Measurements from ENCODE around the gene ATE1.

The ATE1 gene

DNA sequence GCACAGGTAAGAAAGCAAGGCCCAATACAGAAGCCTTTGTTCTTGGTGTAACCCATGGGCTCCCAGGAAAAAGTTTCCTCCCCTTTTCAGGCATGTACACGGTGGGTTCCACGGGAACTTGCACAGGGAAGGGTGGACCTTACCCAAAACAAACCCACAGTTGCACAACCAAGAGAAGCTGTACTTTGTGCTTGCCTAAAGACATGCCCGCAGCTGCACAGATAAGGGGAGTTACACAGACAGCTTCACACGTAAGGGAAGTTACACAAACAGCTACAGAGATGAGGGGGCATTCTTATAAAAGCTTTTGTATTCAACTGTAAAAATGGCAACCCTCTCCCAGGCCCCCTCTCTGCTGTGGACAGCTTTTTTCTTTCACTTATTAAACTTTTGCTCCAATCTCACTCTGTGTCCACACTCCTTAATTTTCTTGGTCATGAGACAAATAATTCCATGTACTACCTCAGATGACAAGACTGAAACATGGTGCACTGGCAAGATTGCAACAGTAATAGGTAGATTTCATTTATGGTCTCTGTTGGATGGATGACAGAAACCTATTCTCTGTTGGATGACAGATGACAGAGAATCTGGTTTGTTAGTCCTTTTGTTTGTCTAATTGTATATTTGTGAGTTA is 72.9 kb downstream of the ATE1 start:
- no peak overlapping the region for H3K4me3 ChIP-seq (replicated peaks; ENCODE audit: low read depth, low read length)
- no peak for DNase-seq (ENCODE audit: extremely low read depth, low read depth)
- TF ChIP-seq, protein P1, sequence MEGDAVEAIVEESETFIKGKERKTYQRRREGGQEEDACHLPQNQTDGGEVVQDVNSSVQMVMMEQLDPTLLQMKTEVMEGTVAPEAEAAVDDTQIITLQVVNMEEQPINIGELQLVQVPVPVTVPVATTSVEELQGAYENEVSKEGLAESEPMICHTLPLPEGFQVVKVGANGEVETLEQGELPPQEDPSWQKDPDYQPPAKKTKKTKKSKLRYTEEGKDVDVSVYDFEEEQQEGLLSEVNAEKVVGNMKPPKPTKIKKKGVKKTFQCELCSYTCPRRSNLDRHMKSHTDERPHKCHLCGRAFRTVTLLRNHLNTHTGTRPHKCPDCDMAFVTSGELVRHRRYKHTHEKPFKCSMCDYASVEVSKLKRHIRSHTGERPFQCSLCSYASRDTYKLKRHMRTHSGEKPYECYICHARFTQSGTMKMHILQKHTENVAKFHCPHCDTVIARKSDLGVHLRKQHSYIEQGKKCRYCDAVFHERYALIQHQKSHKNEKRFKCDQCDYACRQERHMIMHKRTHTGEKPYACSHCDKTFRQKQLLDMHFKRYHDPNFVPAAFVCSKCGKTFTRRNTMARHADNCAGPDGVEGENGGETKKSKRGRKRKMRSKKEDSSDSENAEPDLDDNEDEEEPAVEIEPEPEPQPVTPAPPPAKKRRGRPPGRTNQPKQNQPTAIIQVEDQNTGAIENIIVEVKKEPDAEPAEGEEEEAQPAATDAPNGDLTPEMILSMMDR (IDR thresholded peaks at IDR 0.05; ENCODE audit: low read depth, low read length, missing control alignments) = no peak

DNA sequence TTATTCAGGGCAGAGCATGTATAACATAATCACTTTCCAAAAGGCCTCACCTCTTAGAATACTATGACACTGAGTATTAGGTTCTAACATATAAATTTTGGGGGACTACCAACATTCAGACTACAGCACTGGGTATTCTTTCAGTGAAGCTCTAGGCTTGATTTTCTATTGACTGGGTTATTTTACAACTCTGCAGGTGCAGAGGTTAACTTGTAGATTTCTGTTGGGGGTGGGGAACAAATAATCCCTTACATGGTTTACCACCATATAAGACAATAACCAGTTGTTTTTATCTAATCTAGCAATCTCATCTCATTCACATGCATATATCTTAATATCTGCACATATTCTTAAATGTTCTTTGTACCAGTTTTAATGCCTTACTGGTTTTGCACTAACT is 73.9 kb downstream of the ATE1 start:
- DNase-seq (ENCODE audit: extremely low read depth, low read depth) = no peak
- TF ChIP-seq, protein P1 (IDR thresholded peaks at IDR 0.05; ENCODE audit: low read depth, low read length, missing control alignments) = no peak
- H3K4me3 ChIP-seq (replicated peaks; ENCODE audit: low read depth, low read length) = no peak overlapping the region

DNA sequence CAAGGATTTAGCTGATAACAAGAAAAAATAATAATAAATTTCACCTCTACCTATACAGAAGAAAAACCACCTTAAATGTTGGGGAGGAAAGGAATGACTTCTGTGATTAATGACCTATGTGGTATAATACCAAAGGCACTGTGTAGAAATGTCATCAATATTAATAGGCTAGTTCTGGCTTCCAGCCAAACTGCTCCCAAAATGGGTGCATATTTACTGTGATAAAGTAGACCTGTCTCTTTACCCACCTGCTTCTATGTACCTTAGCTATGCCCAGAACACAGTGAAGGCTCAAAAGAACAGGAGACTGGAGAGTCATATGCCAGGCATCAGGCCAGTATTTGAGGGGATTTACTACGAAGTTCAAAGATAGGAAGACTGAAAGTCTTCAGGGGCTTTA is 76.0 kb downstream of the ATE1 start:
- TF ChIP-seq, protein P1 (IDR thresholded peaks at IDR 0.05; ENCODE audit: low read depth, low read length, missing control alignments) = no peak
- DNase-seq (ENCODE audit: extremely low read depth, low read depth) = no peak
- H3K4me3 ChIP-seq (replicated peaks; ENCODE audit: low read depth, low read length) = no peak overlapping the region

DNA sequence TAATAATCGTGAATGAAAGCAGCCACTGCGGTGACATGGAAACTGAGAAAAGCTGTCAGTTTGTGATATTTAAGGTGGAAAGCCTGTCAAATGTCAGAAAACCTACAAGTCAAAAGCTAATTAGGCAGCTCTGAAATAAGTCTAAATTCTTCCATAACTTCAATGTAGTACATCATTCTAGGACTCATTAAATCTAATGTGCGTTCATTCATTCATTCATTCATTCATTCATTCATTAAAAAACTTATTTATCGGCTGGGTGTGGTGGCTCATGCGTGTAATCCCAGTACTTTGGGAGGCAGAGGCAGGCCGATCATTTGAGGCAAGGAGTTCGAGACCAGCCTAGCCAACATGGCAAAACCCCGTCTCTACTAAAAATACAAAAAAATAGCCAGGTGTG is 79.7 kb downstream of the ATE1 start:
- H3K4me3 ChIP-seq (replicated peaks; ENCODE audit: low read depth, low read length) = no peak overlapping the region
- TF ChIP-seq, protein P1 (IDR thresholded peaks at IDR 0.05; ENCODE audit: low read depth, low read length, missing control alignments) = no peak
- DNase-seq (ENCODE audit: extremely low read depth, low read depth) = no peak

DNA sequence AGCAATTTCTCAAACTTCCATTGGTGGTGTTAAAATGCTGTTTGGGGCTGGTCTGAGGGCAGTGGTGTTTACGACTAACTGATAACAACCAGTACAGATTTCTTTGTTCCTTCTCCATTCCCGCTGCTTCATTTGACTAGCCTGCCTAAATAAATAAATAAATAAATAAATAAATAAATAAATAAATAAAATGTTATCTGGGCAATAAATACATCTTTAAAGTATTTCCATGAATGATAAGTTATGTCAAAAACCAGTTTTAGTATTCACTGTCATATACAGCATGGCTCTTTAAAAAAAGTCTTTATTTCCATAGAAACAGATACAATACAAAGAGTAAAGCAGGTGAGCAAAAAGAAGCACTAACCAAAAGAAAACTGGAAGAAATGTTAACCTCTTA is 81.3 kb downstream of the ATE1 start:
- TF ChIP-seq, protein P1 (IDR thresholded peaks at IDR 0.05; ENCODE audit: low read depth, low read length, missing control alignments) = no peak
- DNase-seq (ENCODE audit: extremely low read depth, low read depth) = no peak

DNA sequence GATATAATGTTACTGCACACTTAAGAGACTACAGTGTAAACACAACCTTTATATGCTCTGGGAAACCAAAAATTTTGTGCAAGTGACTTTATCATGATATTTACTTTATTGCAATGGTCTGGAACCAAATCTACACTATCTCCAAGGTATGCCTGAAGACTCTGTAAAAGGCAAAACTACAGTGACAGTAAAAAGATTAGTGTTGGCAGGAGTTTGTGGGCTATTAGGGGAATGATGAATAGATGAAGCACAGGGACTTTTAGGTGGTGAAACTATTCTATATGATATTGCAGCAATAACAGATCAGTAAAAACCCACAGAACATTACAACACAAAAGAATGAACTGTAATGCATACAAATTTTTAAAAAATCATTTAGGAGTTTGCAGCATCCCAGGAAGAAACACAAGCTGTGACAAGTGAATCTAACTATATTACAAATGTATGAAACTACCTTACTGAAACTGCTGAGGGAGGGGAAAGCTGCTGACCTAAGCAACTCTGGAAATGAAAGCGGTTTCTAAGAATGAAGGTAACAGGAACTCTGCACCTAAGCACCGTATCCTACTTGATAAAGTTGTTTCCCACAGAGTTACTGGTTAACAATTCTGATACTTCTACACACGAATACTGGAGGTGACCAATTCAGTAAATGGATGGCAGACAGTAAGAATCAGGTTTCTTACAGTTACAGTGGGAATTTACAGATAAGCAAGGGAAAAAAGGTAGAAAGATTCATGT is 82.6 kb downstream of the ATE1 start:
- no peak for DNase-seq (ENCODE audit: extremely low read depth, low read depth)
- H3K4me3 ChIP-seq (replicated peaks; ENCODE audit: low read depth, low read length) = no peak overlapping the region
- TF ChIP-seq, protein P1 (IDR thresholded peaks at IDR 0.05; ENCODE audit: low read depth, low read length, missing control alignments) = no peak

More for the DNA sequence above, 81.3 kb downstream of the ATE1 start:
- no peak overlapping the region for H3K4me3 ChIP-seq (replicated peaks; ENCODE audit: low read depth, low read length)

Data from HFF-Myc (cell line).